GM18909 (cell line): Measurements from ENCODE around the gene NKD1.

ENCODE experiments used
- ATAC-seq: cut with Tn5 transposase; IDR thresholded peaks from one replicate; pipeline ENCODE4 v1.9.1; 2021; ENCODE audit warnings: mild to moderate bottlenecking; ENCODE audit not compliant: unreplicated experiment, poor library complexity

Gene NKD1

DNA sequence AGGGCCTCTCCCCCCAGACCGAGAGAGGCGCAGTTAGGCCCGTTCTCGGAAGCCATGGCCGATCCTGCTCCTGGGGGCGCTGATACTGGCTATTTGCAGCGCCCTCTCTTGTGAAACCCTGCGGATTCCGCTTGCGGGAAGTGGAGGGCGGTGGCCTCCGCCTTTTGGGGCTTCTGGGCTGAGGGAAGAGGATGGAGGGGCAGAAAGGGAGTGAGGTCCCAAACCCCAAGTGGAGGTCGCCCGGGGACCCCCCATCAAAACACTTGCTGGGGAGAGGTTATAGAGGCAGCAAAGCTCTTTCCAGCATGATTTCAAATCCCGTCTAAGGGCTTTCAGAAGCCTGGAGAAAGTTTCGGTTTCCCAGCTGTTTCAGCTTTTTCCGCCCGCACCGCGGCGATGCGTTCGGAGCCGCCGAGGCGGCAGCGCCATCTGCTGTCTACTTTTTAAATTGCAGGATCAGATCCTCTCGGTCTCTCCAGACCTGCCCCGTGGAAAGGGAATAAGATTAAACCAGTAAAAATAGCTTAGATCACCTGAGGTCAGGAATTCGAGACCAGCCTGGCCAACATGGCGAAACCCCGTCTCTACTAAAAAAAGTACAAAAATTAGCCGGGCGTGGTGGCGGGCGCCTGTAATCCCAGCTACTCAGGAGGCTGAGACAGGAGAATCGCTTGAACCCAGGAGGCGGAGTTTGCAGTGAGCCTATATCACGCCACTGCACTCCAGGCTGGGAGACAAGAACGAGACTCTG lies 117.1 kb downstream of the NKD1 start:
- ATAC-seq: no peak

GRCh38 chr16:50666658-50667496 lies 118.7 kb downstream of the NKD1 start:
- ATAC-seq: peak; percentile 83

DNA sequence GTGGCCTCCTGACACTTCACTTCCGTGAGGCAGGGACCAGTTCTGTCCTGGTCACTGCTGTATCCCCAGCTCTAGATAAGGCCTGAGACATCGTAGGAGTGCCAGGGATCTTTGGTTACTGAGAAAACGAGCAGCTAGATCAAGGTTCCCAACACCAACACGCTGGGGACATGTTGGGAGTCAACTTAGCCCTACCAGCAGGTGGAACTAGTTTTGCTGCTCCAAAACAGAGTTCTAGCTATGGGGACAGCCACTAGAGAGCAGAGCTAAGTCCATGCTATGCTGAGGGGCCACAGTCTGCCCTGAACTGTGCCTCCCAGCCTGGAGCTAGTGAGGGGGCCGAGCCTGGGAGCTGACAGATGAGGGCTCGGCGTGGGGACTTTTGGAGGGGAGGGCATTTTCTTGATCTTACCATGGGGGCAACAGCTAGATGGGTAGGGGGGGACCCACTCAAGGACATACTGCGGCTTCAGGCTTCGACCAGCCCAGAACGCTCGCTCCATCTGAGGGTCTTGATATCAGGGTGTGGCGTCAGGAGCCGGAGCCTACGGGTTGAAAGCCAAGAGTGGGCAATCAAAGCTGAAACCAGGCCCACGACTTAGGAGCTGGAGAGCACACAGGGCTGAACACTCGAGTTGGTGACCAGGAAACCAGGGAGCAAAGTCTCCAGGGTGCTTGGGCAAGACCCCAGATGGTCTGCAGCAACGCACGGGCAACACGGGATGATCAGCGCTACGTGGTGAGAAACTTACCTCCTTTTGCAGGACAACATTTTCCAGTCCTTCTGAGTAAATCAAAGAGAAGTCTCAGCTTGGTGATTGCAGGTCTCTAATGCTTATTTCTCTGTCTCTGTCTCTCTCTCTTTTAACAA lies 119.5 kb downstream of the NKD1 start:
- no peak for ATAC-seq

GRCh38 chr16:50668368-50669008 lies 120.3 kb downstream of the NKD1 start:
- ATAC-seq: no peak

DNA sequence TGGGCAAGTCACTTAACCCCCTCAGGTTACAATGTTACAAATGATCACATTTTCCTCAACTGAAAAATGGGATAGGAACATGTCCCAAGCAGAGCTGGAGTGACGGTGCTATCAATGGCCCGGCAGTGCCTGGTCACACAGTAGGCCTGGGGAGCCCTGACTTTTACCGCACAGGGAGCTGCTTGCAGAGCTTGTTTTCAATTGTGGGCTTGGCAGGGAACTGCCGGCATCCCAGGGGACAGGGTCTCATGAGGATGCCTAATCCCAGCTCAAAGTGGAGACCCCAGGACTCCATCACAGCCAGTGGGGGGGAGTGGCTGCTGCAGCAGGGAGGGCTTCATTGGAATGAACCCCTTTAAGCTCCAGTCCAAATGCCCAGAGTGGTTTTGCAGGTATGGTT lies 121.5 kb downstream of the NKD1 start:
- no peak for ATAC-seq

GRCh38 chr16:50670476-50670875 lies 122.3 kb downstream of the NKD1 start:
- ATAC-seq: no peak

- no peak for ATAC-seq
Observed at GRCh38 chr16:50671644-50672260, 123.6 kb downstream of the NKD1 start.

GRCh38 chr16:50673496-50674275 lies 125.5 kb downstream of the NKD1 start:
- ATAC-seq: no peak

- no peak for ATAC-seq
Observed at GRCh38 chr16:50674831-50675230, 126.6 kb downstream of the NKD1 start.

DNA sequence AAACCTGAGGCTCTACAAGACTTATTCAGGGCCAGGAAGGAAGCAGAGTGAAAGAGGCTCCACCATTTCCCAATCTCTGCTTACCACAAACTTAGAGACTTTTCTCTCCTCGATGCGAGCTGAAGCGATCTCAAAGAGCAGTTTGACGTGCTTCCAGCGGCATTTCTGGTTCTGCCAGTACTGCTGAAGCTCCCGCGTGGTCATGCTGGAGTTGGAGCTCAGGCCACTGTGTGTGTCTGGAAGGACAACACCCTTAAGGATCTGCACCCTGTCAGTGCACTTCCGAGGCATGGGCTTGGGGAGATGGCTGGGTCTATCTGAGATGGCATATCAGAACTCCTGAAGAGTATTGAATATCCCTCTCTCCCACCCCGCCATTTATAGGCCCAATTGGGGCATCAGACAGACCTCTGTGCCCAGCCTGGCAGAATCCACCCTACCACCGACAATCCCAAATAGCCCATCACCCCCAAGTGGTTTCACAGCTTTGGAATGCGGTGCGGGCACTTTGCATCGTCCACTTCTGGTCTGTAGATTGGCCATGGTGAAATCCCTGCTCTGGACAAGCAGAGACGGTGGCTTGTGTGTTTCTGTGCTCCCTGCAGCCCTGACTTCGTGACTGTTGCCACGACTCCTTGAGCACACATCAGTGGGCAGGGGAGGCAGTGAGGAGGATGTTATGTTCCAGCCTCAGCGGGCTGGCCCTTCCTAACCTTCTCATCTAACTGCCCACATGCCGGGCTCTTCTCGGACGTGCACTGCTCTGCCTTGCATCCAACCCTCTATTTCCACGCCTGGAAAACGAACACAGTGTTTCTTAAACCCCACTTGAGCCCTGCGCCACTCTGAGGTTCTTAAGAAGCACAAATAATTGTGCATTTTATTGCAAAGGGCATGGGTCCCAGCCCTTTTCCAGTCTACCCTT lies 127.8 kb downstream of the NKD1 start:
- ATAC-seq: no peak

DNA sequence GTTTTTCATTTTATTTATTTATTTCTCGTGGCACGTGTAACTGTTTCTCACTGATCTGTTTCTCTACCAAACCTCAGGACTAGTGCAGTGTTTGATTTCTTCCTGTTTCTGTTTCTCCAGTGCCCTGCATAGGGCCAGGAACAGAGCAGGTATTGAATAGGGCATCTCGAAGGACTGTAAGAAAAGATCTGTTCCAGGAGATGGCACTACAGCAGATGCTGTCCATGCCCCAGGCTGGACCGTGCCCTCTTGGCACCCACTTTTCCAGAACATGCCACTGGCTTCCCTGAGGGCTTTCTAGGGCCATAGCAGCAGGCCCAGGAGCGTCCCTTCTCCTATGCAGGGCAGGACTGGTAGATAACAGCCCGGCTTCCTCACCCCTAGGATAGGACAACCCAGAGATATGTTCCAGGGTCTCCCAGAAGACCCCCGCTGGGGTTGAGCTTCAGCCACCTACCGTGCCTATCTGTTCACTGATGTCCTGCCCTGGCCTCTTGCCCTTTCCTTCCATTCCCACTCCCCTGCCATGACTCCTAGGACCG lies 128.6 kb downstream of the NKD1 start:
- no peak for ATAC-seq

DNA sequence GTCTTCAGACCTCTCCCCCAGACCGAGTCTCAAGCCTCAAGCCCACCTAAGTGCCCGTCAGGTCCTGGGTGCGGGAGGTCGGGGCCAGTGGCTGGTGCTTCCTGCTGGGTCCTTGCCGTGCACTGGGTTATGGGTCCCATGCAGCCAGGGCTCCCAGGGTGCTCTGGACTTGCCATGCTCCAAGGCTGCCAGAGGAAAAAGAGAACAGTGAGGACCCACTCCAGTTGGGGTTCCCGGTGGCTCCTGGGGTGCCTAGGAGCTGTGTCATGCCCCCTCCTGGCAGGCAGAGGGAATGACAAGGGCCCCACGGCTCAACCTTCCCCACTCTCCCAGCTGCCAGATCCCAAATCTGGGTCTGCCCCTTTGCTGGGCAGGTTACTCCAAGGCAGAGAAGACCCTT lies 129.2 kb downstream of the NKD1 start:
- no peak for ATAC-seq

DNA sequence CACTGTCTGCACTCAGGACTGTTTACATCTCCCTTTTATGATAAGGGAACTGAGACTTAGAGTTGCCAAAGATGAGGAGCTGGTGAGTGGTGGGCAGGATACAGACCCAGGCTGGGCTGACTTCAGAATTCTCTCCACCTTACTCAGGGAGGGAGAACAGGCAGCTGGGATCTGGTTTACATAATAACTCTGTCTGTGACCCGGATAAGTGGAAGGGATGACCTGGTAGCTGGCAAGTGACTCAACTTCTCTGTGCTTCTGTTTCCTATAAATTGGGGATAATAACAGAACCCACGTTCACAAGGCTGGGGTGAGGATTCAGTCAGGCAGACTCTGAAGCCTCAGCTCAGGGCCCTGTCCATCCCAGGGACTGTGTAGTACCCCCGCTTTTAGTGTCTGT lies 130.3 kb downstream of the NKD1 start:
- no peak for ATAC-seq

- no peak for ATAC-seq
Observed at GRCh38 chr16:50679266-50679665, 131.1 kb downstream of the NKD1 start.

- no peak for ATAC-seq
Observed at GRCh38 chr16:50679676-50680555, 131.7 kb downstream of the NKD1 start.

- no peak for ATAC-seq
Observed at GRCh38 chr16:50680556-50680893, 132.3 kb downstream of the NKD1 start.
